ENCODE data around the gene CCN2.
"Not testable (repeated sequence)": the region's sequence is repeated elsewhere in the genome, so short reads cannot be mapped to it uniquely, and the experiment has no call there.

CCN2 gene

DNA sequence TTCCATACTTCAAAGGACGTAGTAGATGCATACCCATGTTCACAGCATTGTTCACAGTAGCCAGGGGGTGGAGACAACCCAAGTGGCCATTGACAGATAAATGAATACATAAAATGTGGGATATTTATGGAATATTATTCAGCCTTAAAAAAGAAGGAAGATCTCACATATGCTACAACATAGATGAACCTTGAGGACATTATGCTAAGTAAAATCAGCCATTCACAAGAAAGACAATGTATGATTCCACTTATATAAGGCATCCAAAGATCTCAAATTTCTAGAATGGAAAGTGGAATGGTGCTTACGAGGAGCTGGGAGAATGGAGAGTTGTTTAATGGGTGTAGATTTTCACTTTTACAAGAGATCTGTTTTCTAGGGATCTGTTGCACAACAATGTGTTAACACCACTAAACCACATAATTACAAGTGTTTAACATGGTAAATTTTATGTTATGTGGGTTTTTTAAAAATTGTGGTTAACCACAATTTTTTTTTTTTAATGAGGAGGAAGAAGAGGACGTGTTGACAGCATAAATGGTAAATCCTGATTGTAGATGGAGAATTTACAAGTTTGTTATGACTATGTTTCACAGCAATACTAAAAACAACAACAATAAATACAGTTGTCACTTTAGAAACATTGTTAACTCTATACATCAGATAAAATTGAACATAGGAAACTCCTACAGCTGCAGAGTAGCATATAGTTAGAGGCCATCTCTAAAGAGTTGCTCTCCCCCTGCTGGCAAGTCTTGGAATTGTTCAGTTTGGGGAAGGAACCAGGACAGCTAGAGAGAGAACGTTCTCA is 41.6 kb downstream of the CCN2 start:
- DNase-seq (ENCODE audit: low spot score), result peak; percentile 65

DNA sequence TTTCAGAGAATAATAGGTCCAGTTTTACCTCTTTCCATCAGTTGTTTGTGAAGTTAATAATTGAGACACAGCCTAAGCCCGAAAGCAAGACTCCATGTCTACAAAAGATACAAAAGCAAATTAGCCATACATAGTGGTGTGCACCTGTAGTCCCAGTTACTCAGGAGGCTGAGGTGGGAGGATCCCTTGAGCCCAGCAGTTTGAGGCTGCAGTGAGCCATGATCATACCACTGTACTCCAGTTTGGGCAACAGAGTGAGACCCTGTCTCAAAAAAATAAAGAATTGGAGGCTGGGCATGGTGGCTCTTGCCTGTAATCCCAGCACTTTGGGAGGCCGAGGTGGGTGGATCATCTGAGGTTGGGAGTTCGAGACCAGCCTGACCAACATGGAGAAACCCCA is 42.4 kb downstream of the CCN2 start:
- DNase-seq (ENCODE audit: low spot score), result not testable (repeated sequence)

DNA sequence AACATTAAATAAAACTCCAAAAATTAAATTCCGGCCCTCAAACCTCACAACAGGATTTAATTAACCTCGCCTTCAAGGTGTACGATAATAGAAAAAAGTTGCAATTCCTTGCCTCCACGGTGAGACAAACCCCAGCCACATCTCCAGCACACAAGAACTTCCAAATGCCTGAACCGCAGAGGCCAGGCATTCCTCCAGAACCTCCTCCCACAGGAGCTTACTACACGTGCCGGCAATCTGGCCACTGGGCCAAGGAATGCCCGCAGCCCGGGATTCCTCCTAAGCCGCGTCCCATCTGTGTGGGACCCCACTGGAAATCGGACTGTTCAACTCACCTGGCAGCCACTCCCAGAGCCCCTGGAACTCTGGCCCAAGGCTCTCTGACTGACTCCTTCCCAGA is 47.4 kb downstream of the CCN2 start:
- DNase-seq (ENCODE audit: low spot score), result not testable (repeated sequence)

DNA sequence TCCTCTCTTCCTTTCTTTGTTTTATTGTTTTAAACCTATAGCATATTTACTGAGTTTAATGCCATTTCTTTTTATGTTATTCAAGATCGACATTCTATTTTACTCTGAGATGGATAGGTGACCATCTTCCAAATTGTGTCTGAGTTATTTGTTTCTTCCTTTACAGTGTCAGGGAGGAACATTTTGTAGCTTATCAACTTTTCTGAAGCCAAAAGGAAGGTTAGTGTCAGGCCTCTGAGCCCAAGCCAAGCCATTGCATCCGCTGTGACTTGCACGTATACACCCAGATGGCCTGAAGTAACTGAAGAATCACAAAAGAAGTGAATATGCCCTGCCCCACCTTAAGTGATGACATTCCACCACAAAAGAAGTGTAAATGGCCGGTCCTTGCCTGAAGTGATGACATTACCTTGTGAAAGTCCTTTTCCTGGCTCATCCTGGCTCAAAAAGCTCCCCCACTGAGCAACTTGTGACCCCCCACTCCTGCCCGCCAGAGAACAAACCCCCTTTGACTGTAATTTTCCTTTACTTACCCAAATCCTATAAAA is 49.8 kb downstream of the CCN2 start:
- DNase-seq (ENCODE audit: low spot score), result not testable (repeated sequence)

DNA sequence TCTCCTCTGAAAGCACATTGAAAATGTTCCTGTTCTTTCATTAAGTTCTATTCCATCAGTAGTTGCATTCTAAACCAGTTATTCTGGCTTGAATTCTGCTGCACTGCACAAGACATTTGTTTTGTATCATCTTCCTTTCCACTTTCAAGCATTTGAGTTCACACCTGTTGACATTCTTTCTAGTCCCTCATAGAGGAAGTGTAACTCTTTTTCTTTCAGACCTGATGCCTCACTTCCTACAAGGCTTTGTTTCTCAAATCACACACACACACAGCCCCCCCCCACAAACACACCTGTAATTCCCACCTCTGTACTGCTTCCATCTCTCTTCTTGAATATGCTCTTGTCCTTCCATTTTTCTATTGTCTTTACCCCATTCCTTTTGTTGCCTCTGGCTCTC is 50.9 kb downstream of the CCN2 start:
- no peak for DNase-seq (ENCODE audit: low spot score)

DNA sequence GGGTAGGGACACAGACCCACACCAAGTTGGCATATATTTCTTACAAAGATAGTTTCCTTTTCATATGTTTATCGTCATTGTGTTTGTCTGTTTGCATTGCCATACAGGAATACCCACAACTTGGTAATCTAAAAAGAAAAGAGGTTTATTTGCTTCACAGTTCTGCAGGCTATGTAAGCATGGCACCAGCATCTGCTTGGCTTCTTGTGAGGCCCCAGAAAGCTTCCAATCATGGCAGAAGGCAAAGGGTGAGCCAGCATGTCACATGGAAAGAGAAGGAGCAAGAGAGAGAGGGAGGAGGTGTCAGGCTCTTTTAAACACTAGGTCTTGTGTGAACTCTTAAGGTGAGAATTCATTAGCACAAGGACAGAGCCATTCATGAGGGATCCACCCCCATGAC is 52.5 kb downstream of the CCN2 start:
- DNase-seq (ENCODE audit: low spot score), result no peak
